ENCODE measurements around the gene FALEC.

- no peak for TF ChIP-seq CTCF (IDR thresholded peaks at IDR 0.05)
- no peak for TF ChIP-seq POLR2A (IDR thresholded peaks at IDR 0.05)
Measured at GRCh38 chr1:150511551-150511950, 4.0 kb upstream of the FALEC start.
